H9 (cell line): Measurements from ENCODE around the gene GDPD4. TPM values are rescaled to one million over a fixed set of nuclear protein-coding genes. Genes with fewer than 3 reads are reported as not detected.

Source experiments
- DNase-seq: peaks from one replicate; pipeline ENCODE4 v3.0.0-alpha.2; 2017
- H2AFZ ChIP-seq: one replicate; pipeline ENCODE4 v1.6.1; 2013; ENCODE audit warnings: mild to moderate bottlenecking, low read length, control low read depth, moderate library complexity
- H2AK5ac ChIP-seq: 2 replicates; pipeline ENCODE4 v1.6.1; 2013; ENCODE audit warnings: low read length, control low read depth, mixed read lengths; ENCODE audit not compliant: insufficient read length
- H2BK120ac ChIP-seq: one replicate; pipeline ENCODE4 v1.6.1; 2013; ENCODE audit warnings: low read depth, mild to moderate bottlenecking, low read length, control low read depth, inconsistent platforms; ENCODE audit not compliant: poor library complexity, severe bottlenecking
- H2BK12ac ChIP-seq: 2 replicates; pipeline ENCODE4 v1.6.1; 2013; ENCODE audit warnings: low read length, control low read depth, mixed read lengths, low read depth; ENCODE audit not compliant: insufficient read length
- H2BK15ac ChIP-seq: 2 replicates; pipeline ENCODE4 v1.6.1; 2013; ENCODE audit warnings: low read depth, low read length, control low read depth
- H2BK20ac ChIP-seq: one replicate; pipeline ENCODE4 v1.6.1; 2013; ENCODE audit warnings: low read depth, mild to moderate bottlenecking, low read length, control low read depth, inconsistent platforms; ENCODE audit not compliant: poor library complexity, severe bottlenecking
- H2BK5ac ChIP-seq: 2 replicates; pipeline ENCODE4 v1.6.1; 2013; ENCODE audit warnings: low read length, control low read depth, mixed read lengths; ENCODE audit not compliant: insufficient read length
- H3K14ac ChIP-seq: 2 replicates; pipeline ENCODE4 v1.6.1; 2013; ENCODE audit warnings: low read length, control low read depth; ENCODE audit not compliant: insufficient read depth
- H3K18ac ChIP-seq: 2 replicates; pipeline ENCODE4 v1.6.1; 2013; ENCODE audit warnings: low read depth, mild to moderate bottlenecking, mixed read lengths, low read length, control low read depth; ENCODE audit not compliant: insufficient read length
- H3K23ac ChIP-seq: 2 replicates; pipeline ENCODE4 v1.6.1; 2013; ENCODE audit warnings: low read length, control low read depth, mixed read lengths, low read depth; ENCODE audit not compliant: insufficient read length
- H3K23me2 ChIP-seq: 2 replicates; pipeline ENCODE4 v1.6.1; 2013; ENCODE audit warnings: low read depth, mild to moderate bottlenecking, mixed read lengths, low read length, control low read depth; ENCODE audit not compliant: insufficient read length, poor library complexity, severe bottlenecking
- H3K27ac ChIP-seq: 2 replicates; pipeline ENCODE4 v1.5.1; 2013; ENCODE audit warnings: low read length, control low read depth, mixed read lengths, low read depth; ENCODE audit not compliant: insufficient read length
- H3K27me3 ChIP-seq: 2 replicates; pipeline ENCODE4 v1.6.1; 2013; ENCODE audit warnings: low read length, control low read depth, inconsistent platforms; ENCODE audit not compliant: insufficient read depth
- H3K4ac ChIP-seq: 2 replicates; pipeline ENCODE4 v1.6.1; 2013; ENCODE audit warnings: low read depth, mild to moderate bottlenecking, control low read depth, inconsistent platforms, low read length, moderate library complexity
- H3K4me1 ChIP-seq: 2 replicates; pipeline ENCODE4 v1.6.1; 2013; ENCODE audit warnings: low read length, control low read depth, inconsistent platforms; ENCODE audit not compliant: insufficient read depth
- H3K4me2 ChIP-seq: 2 replicates; pipeline ENCODE4 v1.6.1; 2013; ENCODE audit warnings: low read length, control low read depth, mixed read lengths; ENCODE audit not compliant: insufficient read length, insufficient read depth
- H3K56ac ChIP-seq: 2 replicates; pipeline ENCODE4 v1.6.1; 2013; ENCODE audit warnings: low read depth, mild to moderate bottlenecking, mixed read lengths, low read length, control low read depth; ENCODE audit not compliant: insufficient read length
- H3K79me1 ChIP-seq: 2 replicates; pipeline ENCODE4 v1.6.1; 2013; ENCODE audit warnings: low read depth, mild to moderate bottlenecking, moderate library complexity, low read length, control low read depth, inconsistent platforms; ENCODE audit not compliant: insufficient read depth, poor library complexity, severe bottlenecking
- H3K79me2 ChIP-seq: 2 replicates; pipeline ENCODE4 v1.6.1; 2013; ENCODE audit warnings: low read length, control low read depth, inconsistent platforms; ENCODE audit not compliant: insufficient read depth
- H3K9ac ChIP-seq: 2 replicates; pipeline ENCODE4 v1.6.1; 2013; ENCODE audit warnings: low read length, control low read depth, mixed read lengths; ENCODE audit not compliant: insufficient read length; ENCODE audit errors: extremely low read depth
- H3K9me3 ChIP-seq: one replicate; pipeline ENCODE4 v1.6.1; 2013; ENCODE audit warnings: low read depth, low read length, inconsistent platforms; ENCODE audit not compliant: control insufficient read depth
- H3T11ph ChIP-seq: one replicate; pipeline ENCODE4 v1.6.1; 2013; ENCODE audit warnings: mild to moderate bottlenecking, low read length, control low read depth, inconsistent platforms
- H4K20me1 ChIP-seq: one replicate; pipeline ENCODE4 v1.6.1; 2013; ENCODE audit not compliant: control insufficient read depth, insufficient read length, insufficient read depth
- H4K5ac ChIP-seq: 2 replicates; pipeline ENCODE4 v1.6.1; 2013; ENCODE audit warnings: low read depth, mild to moderate bottlenecking, mixed read lengths, low read length, control low read depth; ENCODE audit not compliant: insufficient read length
- H4K8ac ChIP-seq: replicated peaks from 2 replicates; pipeline ENCODE4 v1.6.1; 2013; ENCODE audit warnings: low read length, control low read depth, mixed read lengths, low read depth; ENCODE audit not compliant: insufficient read length
- H4K91ac ChIP-seq: 2 replicates; pipeline ENCODE4 v1.6.1; 2013; ENCODE audit warnings: low read depth, mild to moderate bottlenecking, moderate library complexity, mixed read lengths, low read length, control low read depth; ENCODE audit not compliant: insufficient read length
- H3K27ac Mint-ChIP-seq, 3 experiments: 2 replicates in 2 of 3; 3 replicates in 1 of 3; pipeline ENCODE4 v1.8.0; 2020 to 2021; ENCODE audit warnings: mixed read lengths in 3 of 3, mild to moderate bottlenecking in 1 of 3, moderate library complexity in 1 of 3
- H3K27me3 Mint-ChIP-seq: 2 replicates; pipeline ENCODE4 v1.8.0; 2021; ENCODE audit warnings: low read depth, mild to moderate bottlenecking, moderate library complexity, mixed read lengths
- H3K36me3 Mint-ChIP-seq, 3 experiments: 2 replicates in 2 of 3; 3 replicates in 1 of 3; pipeline ENCODE4 v1.8.0; 2020 to 2021; ENCODE audit warnings: low read depth in 3 of 3, mixed read lengths in 3 of 3; ENCODE audit not compliant: insufficient read depth in 1 of 3
- H3K4me1 Mint-ChIP-seq, 2 experiments: 2 replicates each; pipeline ENCODE4 v1.8.0; 2020; ENCODE audit warnings: mixed read lengths in 2 of 2
- H3K4me3 Mint-ChIP-seq, 2 experiments: 2 replicates in 1 of 2; 3 replicates in 1 of 2; pipeline ENCODE4 v1.8.0; 2020 to 2021; ENCODE audit warnings: mild to moderate bottlenecking in 2 of 2, mixed read lengths in 2 of 2, moderate library complexity in 1 of 2
- H3K9me3 Mint-ChIP-seq, 2 experiments: 2 replicates in 1 of 2; 3 replicates in 1 of 2; pipeline ENCODE4 v1.8.0; 2020; ENCODE audit warnings: mild to moderate bottlenecking in 2 of 2, mixed read lengths in 2 of 2, moderate library complexity in 1 of 2
- CTCF ChIP-seq: fragments of 200-600 bp; sonication (generic); conservative IDR thresholded peaks from 3 replicates; pipeline ENCODE4 v1.8.0; 2021; ENCODE audit warnings: antibody characterized with exemption, mild to moderate bottlenecking
- WGBS: extraction: QIAGEN DNeasy Blood & Tissue Kit; methylation state at CpG from one replicate; pipeline ENCODE4 v1.1.7; 2013; ENCODE audit warnings: missing lambda C conversion rate, low lambda C conversion rate, mixed read lengths; ENCODE audit not compliant: insufficient read length; ENCODE audit errors: extremely low coverage; 5-methylcytosine and 5-hydroxymethylcytosine counted together
- total RNA-seq: library from RNA; stranded (reverse); gene quantifications from 2 replicates; pipeline ENCODE4 v1.2.1, GENCODE V29; 2021

The GDPD4 gene
- total RNA-seq, 1 experiment from 2014 or later, result not detected

GRCh38 chr11:77167791-77168190 lies 133.7 kb downstream of the GDPD4 start:
- no peak for TF ChIP-seq CTCF
- H2BK120ac ChIP-seq, result no peak overlapping the region
- H2BK5ac ChIP-seq, result no peak overlapping the region
- H3T11ph ChIP-seq, result no peak overlapping the region
- no peak overlapping the region for H3K56ac ChIP-seq
- Mint-ChIP-seq H3K4me3 (no peak overlapping the region), H3K27me3 (no peaks in the 10 kb centered on the region; the same call in none of the 2 replicates), H3K9me3 (peaks cover 0 to 2% of the 10 kb centered on the region in 2 experiments; a peak in 1 of 5 replicates), H3K27ac (peak overlapping the region; percentile 19 to 41 (median 37); a peak in 4 of 7 replicates), H3K36me3 (peaks cover 0 to 3% (median 0%) of the 10 kb centered on the region in 3 experiments; a peak in 2 of 7 replicates), H3K4me1 (peaks cover 32 to 35% of the 10 kb centered on the region in 2 experiments)
- peaks cover 10% of the 10 kb centered on the region; the same call in 1 of the 2 replicates for H3K4me1 ChIP-seq
- H2BK15ac ChIP-seq, result no peak overlapping the region
- H4K5ac ChIP-seq, result no peak overlapping the region
- no peak overlapping the region for H3K4ac ChIP-seq
- H2BK12ac ChIP-seq, result no peak overlapping the region
- H3K9me3 ChIP-seq, result no peaks in the 10 kb centered on the region
- no peak for DNase-seq
- H3K14ac ChIP-seq, result no peak overlapping the region
- no peak overlapping the region for H4K91ac ChIP-seq
- H3K23me2 ChIP-seq, result no peaks in the 10 kb centered on the region
- H2AFZ ChIP-seq, result no peak overlapping the region
- H3K79me1 ChIP-seq, result no peaks in the 10 kb centered on the region
- no peak overlapping the region for H3K9ac ChIP-seq
- no peak overlapping the region for H3K27ac ChIP-seq
- no CpG with 5 or more reads among the region's 8 CpGs for WGBS
- no peak overlapping the region for H2BK20ac ChIP-seq
- no peak overlapping the region for H4K8ac ChIP-seq
- H2AK5ac ChIP-seq, result no peak overlapping the region
- H3K4me2 ChIP-seq, result no peak overlapping the region
- H3K27me3 ChIP-seq, result no peaks in the 10 kb centered on the region
- H3K23ac ChIP-seq, result no peak overlapping the region
- no peaks in the 10 kb centered on the region for H4K20me1 ChIP-seq
- H3K18ac ChIP-seq, result no peak overlapping the region
- H3K79me2 ChIP-seq, result no peaks in the 10 kb centered on the region
